IMR-90 (cell line): Measurements from ENCODE around the gene FARSB. TPM values are rescaled to one million over a fixed set of nuclear protein-coding genes. Genes with fewer than 3 reads are reported as not detected.

ENCODE experiments used
- ATAC-seq: fragments of 200-7000 bp; cut with Tn5 transposase; 2 replicates; pipeline ENCODE4 v1.9.1; 2020; ENCODE audit warnings: low read depth, mild to moderate bottlenecking, moderate library complexity
- BruUV-seq: library from RNA; stranded (reverse); fragments of 400-500 nt; replicated peaks from 2 replicates; lab custom pipeline; 2021; lab: Mats Ljungman, UMichigan
- CTCF ChIA-PET: fragments of 300-600 bp; formaldehyde crosslinking; extraction: SDS; loops from one replicate; lab custom pipeline; 2021; ENCODE audit warnings: antibody characterized with exemption; lab: Yijun Ruan, JAX
- POLR2A ChIA-PET: fragments of 300-600 bp; sonication (Branson Sonifier 250); formaldehyde crosslinking; loops from one replicate; lab custom pipeline; 2022; ENCODE audit warnings: antibody characterized with exemption; ENCODE audit not compliant: unreplicated experiment; lab: Charles Lee
- DNase-seq: peaks from one replicate; pipeline ENCODE4 v3.0.0; 2013
- H2AFZ ChIP-seq: replicated peaks from 2 replicates; pipeline ENCODE3; 2013; ENCODE audit warnings: low read length, mild to moderate bottlenecking; ENCODE audit not compliant: poor library complexity
- H2AK5ac ChIP-seq: 2 replicates; pipeline ENCODE4 v1.6.1; 2013; ENCODE audit warnings: low read depth, low read length, inconsistent platforms
- H2AK9ac ChIP-seq: replicated peaks from 2 replicates; pipeline ENCODE3; 2013; ENCODE audit warnings: mild to moderate bottlenecking, low read depth, low read length, moderate library complexity; ENCODE audit not compliant: poor library complexity
- H2BK120ac ChIP-seq: 2 replicates; pipeline ENCODE4 v1.6.1; 2013; ENCODE audit warnings: low read depth, low read length, inconsistent platforms
- H2BK15ac ChIP-seq: 3 replicates; pipeline ENCODE4 v1.6.1; 2013; ENCODE audit warnings: low read depth, low read length, inconsistent platforms
- H2BK20ac ChIP-seq: 2 replicates; pipeline ENCODE4 v1.6.1; 2013; ENCODE audit warnings: low read depth, mild to moderate bottlenecking, inconsistent platforms, low read length, moderate library complexity
- H2BK5ac ChIP-seq: 2 replicates; pipeline ENCODE4 v1.6.1; 2013; ENCODE audit warnings: mild to moderate bottlenecking, low read depth, low read length, inconsistent platforms; ENCODE audit not compliant: poor library complexity, severe bottlenecking
- H3K14ac ChIP-seq: replicated peaks from 2 replicates; pipeline ENCODE4 v1.6.1; 2013; ENCODE audit warnings: low read depth, low read length, inconsistent platforms
- H3K18ac ChIP-seq: 2 replicates; pipeline ENCODE4 v1.6.1; 2013; ENCODE audit warnings: low read depth, low read length, control low read depth
- H3K23ac ChIP-seq: 2 replicates; pipeline ENCODE4 v1.6.1; 2013; ENCODE audit warnings: low read depth, low read length, inconsistent platforms
- H3K27ac ChIP-seq: 2 replicates; pipeline ENCODE4 v1.5.1; 2013; ENCODE audit warnings: mild to moderate bottlenecking, control low read depth, low read length; ENCODE audit not compliant: insufficient read depth
- H3K27me3 ChIP-seq: 2 replicates; pipeline ENCODE4 v1.6.1; 2013; ENCODE audit warnings: low read length; ENCODE audit not compliant: control insufficient read depth, insufficient read depth
- H3K36me3 ChIP-seq: 2 replicates; pipeline ENCODE4 v1.6.1; 2013; ENCODE audit warnings: low read length, mixed read lengths; ENCODE audit not compliant: control insufficient read depth, insufficient read depth
- H3K4ac ChIP-seq: 2 replicates; pipeline ENCODE4 v1.6.1; 2013; ENCODE audit warnings: low read depth, low read length, inconsistent platforms
- H3K4me1 ChIP-seq: 2 replicates; pipeline ENCODE4 v1.6.1; 2013; ENCODE audit warnings: low read length, mixed read lengths; ENCODE audit not compliant: control insufficient read depth, insufficient read depth
- H3K4me2 ChIP-seq: 2 replicates; pipeline ENCODE4 v1.6.1; 2013; ENCODE audit warnings: low read depth, mild to moderate bottlenecking, control low read depth, low read length, moderate library complexity
- H3K4me3 ChIP-seq: 2 replicates; pipeline ENCODE4 v1.5.1; 2013; ENCODE audit warnings: low read depth, mild to moderate bottlenecking, control low read depth, low read length, moderate library complexity; ENCODE audit not compliant: insufficient read depth
- H3K56ac ChIP-seq: 2 replicates; pipeline ENCODE4 v1.6.1; 2013; ENCODE audit warnings: low read length, inconsistent platforms; ENCODE audit not compliant: insufficient read depth; ENCODE audit errors: extremely low read depth
- H3K79me1 ChIP-seq, 2 experiments: 2 replicates each; pipeline ENCODE4 v1.6.1; 2013; ENCODE audit warnings: low read length in 2 of 2, inconsistent platforms in 1 of 2, low read depth in 1 of 2
- H3K9ac ChIP-seq: 2 replicates; pipeline ENCODE4 v1.6.1; 2013; ENCODE audit warnings: low read depth, low read length, control low read depth
- H3K9me1 ChIP-seq: 2 replicates; pipeline ENCODE4 v1.6.1; 2013; ENCODE audit warnings: low read length, inconsistent platforms; ENCODE audit not compliant: insufficient read depth
- H3K9me3 ChIP-seq: 2 replicates; pipeline ENCODE4 v1.6.1; 2013; ENCODE audit warnings: low read length; ENCODE audit not compliant: control insufficient read depth, insufficient read depth
- H4K20me1 ChIP-seq: 2 replicates; pipeline ENCODE4 v1.6.1; 2013; ENCODE audit warnings: low read length, inconsistent platforms; ENCODE audit not compliant: insufficient read depth
- H4K5ac ChIP-seq: 2 replicates; pipeline ENCODE4 v1.6.1; 2013; ENCODE audit warnings: mild to moderate bottlenecking, low read depth, low read length, control low read depth
- H4K8ac ChIP-seq, 2 experiments: 2 replicates each; pipeline ENCODE4 v1.6.1; 2013; ENCODE audit warnings: low read depth in 2 of 2, low read length in 2 of 2, control low read depth in 1 of 2, inconsistent platforms in 1 of 2
- H4K91ac ChIP-seq: 2 replicates; pipeline ENCODE4 v1.6.1; 2013; ENCODE audit warnings: low read depth, low read length, inconsistent platforms; ENCODE audit not compliant: insufficient read depth
- CEBPB ChIP-seq: IDR thresholded peaks from 2 replicates; pipeline ENCODE4 v1.6.1; 2012; ENCODE audit warnings: low read depth, low read length, improper control_type of control experiment
- CTCF ChIP-seq: conservative IDR thresholded peaks from 2 replicates; pipeline ENCODE4 v1.5.1; 2012; ENCODE audit warnings: mild to moderate bottlenecking, low read depth, low read length, improper control_type of control experiment
- ELK1 ChIP-seq: fragments of 150-350 bp; IDR thresholded peaks from 2 replicates; pipeline ENCODE4 v1.6.1; 2016; ENCODE audit warnings: low read depth, mild to moderate bottlenecking, low read length, moderate library complexity, borderline replicate concordance
- FOS ChIP-seq: fragments of 150-350 bp; IDR thresholded peaks from 2 replicates; pipeline ENCODE4 v1.6.1; 2016; ENCODE audit warnings: low read depth, low read length
- WGBS, 2 experiments: methylation state at CpG; one replicate each; pipeline versions ENCODE4 v1.1.5 to v1.1.7; 2013; ENCODE audit warnings: missing lambda C conversion rate in 2 of 2; ENCODE audit not compliant: insufficient read length in 1 of 2; ENCODE audit errors: extremely low coverage in 2 of 2; 5-methylcytosine and 5-hydroxymethylcytosine counted together
- dilution Hi-C: fragments of 300-500 bp; cut with HindIII; formaldehyde crosslinking; loops from one replicate; pipeline ENCODE4 v1.14.3; 2018; ENCODE audit warnings: low sequenced_read_pairs; ENCODE audit not compliant: unreplicated experiment
- in situ Hi-C: fragments of 300-500 bp; cut with MboI; formaldehyde crosslinking; loops from 3 replicates; pipeline ENCODE4 v1.14.3; 2019; ENCODE audit warnings: low sequenced_read_pairs, inconsistent platforms, mixed read lengths
- intact Hi-C: fragments of 100-400 bp; cut with micrococcal nuclease; formaldehyde crosslinking; loops from 2 replicates; pipeline ENCODE4 v1.10.0; 2022
- polyA plus RNA-seq, 3 experiments: library from polyadenylated mRNA; depleted of rRNA; stranded (reverse); fragments of >200 nt; gene quantifications; 2 replicates each; pipeline ENCODE4 v1.2.3, GENCODE V29; 2012; ENCODE audit warnings: low replicate concordance in 1 of 3
- total RNA-seq: library from RNA; depleted of rRNA; stranded (reverse); fragments of >200 nt; gene quantifications from 2 replicates; pipeline ENCODE4 v1.2.3, GENCODE V29; 2012

Gene FARSB
- total and polyA plus RNA-seq, 2 of the 4 experiments (the other 2 are of a cell fraction), result 21.1 to 32.5 TPM

- no TSS peak for BruUV-seq
Observed at GRCh38 chr2:222594679-222595078, 61.2 kb downstream of the FARSB start.

More at GRCh38 chr2:222594679-222595078, 61.2 kb downstream of the FARSB start:
- Histone ChIP-seq H3K9me3 (no peaks in the 10 kb centered on the region), H3K23ac (no peak overlapping the region), H3K4ac (no peak overlapping the region), H4K91ac (no peak overlapping the region), H3K18ac (no peak overlapping the region), H2BK20ac (no peak overlapping the region), H2AFZ (no peak overlapping the region), H3K27me3 (no peaks in the 10 kb centered on the region), H3K9me1 (no peaks in the 10 kb centered on the region), H4K20me1 (no peaks in the 10 kb centered on the region), H2AK5ac (no peak overlapping the region), H3K4me3 (no peak overlapping the region), H4K5ac (no peak overlapping the region), H2BK5ac (no peak overlapping the region), H4K8ac (no peak overlapping the region), H3K9ac (no peak overlapping the region), H3K4me2 (no peak overlapping the region), H3K4me1 (no peaks in the 10 kb centered on the region), H2BK15ac (no peak overlapping the region), H3K14ac (no peak overlapping the region), H2BK120ac (no peak overlapping the region), H3K27ac (no peak overlapping the region), H3K56ac (no peak overlapping the region), H2AK9ac (no peak overlapping the region), H3K36me3 (peaks cover 9% of the 10 kb centered on the region), H3K79me1 (peaks cover 0 to 3% of the 10 kb centered on the region in 2 experiments; a peak in 2 of 4 replicates)
- ChIA-PET CTCF (interaction anchor here (0.7 to 2.8 kb wide), 4 partner anchors 12 to 570 kb away, joined by 3 to 8 read pairs (median 6); no protein-coding TSS in a partner anchor), POLR2A (no interaction called here)
- in situ Hi-C loops (loop anchor here (25.0 kb wide), 1 partner anchor 532 kb away; no protein-coding TSS in a partner anchor), dilution Hi-C loops (no loop called here), intact Hi-C loops (no loop called here)
- peak; percentile 99 for ATAC-seq
- TF ChIP-seq FOS, result 0 out of 2 replicates have a peak, but pooled peaks have one; percentile 38
- TF ChIP-seq CTCF, result no peak
- no peak for TF ChIP-seq ELK1
- peak; percentile 85 for TF ChIP-seq CEBPB
- DNase-seq, result peak; percentile 83
- no CpG with 5 or more reads among the region's 1 CpG for WGBS, 2 experiments
